K562 (cell line): Measurements from ENCODE around the gene FBXO46. TPM values are rescaled to one million over a fixed set of nuclear protein-coding genes. Genes with fewer than 3 reads are reported as not detected.

Experiments used
- ATF2 ChIP-seq: sonication (generic); formaldehyde crosslinking; IDR thresholded peaks from 2 replicates; pipeline ENCODE4 v1.8.1; 2022; ENCODE audit warnings: missing genetic modification reagents
- CREM ChIP-seq: IDR thresholded peaks from 2 replicates; pipeline ENCODE4 v1.6.1; 2014; ENCODE audit warnings: antibody characterized with exemption, low read depth
- E2F6 ChIP-seq, 2 experiments: IDR thresholded peaks; 2 replicates each; pipeline ENCODE4 v1.6.1; 2011; ENCODE audit warnings: borderline replicate concordance in 1 of 2, control low read depth in 1 of 2, low read depth in 1 of 2, low read length in 1 of 2, mild to moderate bottlenecking in 1 of 2, mixed read lengths in 1 of 2, moderate library complexity in 1 of 2; ENCODE audit not compliant: insufficient read depth in 1 of 2, insufficient read length in 1 of 2, poor library complexity in 1 of 2, severe bottlenecking in 1 of 2; ENCODE audit errors: extremely low read depth in 1 of 2
- EP400 ChIP-seq: fragments of 450-650 bp; IDR thresholded peaks from 2 replicates; pipeline ENCODE4 v1.6.1; 2017; ENCODE audit warnings: antibody characterized with exemption, mild to moderate bottlenecking, moderate library complexity
- HSF4 ChIP-seq: fragments of 250-450 bp; sonication (Bioruptor Pico); IDR thresholded peaks from 2 replicates; pipeline ENCODE4 v2.1.2; 2022; ENCODE audit warnings: mild to moderate bottlenecking, moderate library complexity, borderline replicate concordance
- KLF16 ChIP-seq: IDR thresholded peaks from 2 replicates; pipeline ENCODE4 v1.6.1; 2016; ENCODE audit warnings: antibody characterized with exemption
- MYNN ChIP-seq, 2 experiments: sonication (generic); formaldehyde crosslinking in 1 of 2; IDR thresholded peaks; 2 replicates each; pipeline versions ENCODE4 v1.5.0 to v1.6.1; 2016 to 2020; ENCODE audit warnings: antibody characterized with exemption in 1 of 2, missing genetic modification reagents in 1 of 2
- POLR2A ChIP-seq: fragments of 450-650 bp; conservative IDR thresholded peaks from 2 replicates; pipeline ENCODE4 v1.6.1; 2016
- TOE1 ChIP-seq, 2 experiments: fragments of 450-650 bp in 1 of 2; sonication (generic) in 1 of 2; formaldehyde crosslinking in 1 of 2; IDR thresholded peaks; 2 replicates each; pipeline versions ENCODE4 v1.7.1 to v1.8.0; 2016 to 2022; ENCODE audit warnings: borderline replicate concordance in 2 of 2, mild to moderate bottlenecking in 2 of 2, antibody characterized with exemption in 1 of 2, inconsistent platforms in 1 of 2, low read depth in 1 of 2, missing genetic modification reagents in 1 of 2, moderate library complexity in 1 of 2
- ZNF384 ChIP-seq: IDR thresholded peaks from 2 replicates; pipeline ENCODE4 v1.6.1; 2012; ENCODE audit warnings: low read depth, low read length, improper control_type of control experiment
- ZNF395 ChIP-seq: fragments of 200-800 bp; sonication (Bioruptor generic); IDR thresholded peaks from 2 replicates; pipeline ENCODE4 v1.6.1; 2017; ENCODE audit warnings: missing genetic modification characterization, missing compliant biosample characterization
- ZNF655 ChIP-seq: fragments of 250-450 bp; sonication (Bioruptor Pico); IDR thresholded peaks from 2 replicates; pipeline ENCODE4 v1.5.0; 2021
- ZSCAN32 ChIP-seq: fragments of 450-650 bp; formaldehyde crosslinking; IDR thresholded peaks from 2 replicates; pipeline ENCODE4 v1.4.0; 2020; ENCODE audit warnings: mild to moderate bottlenecking, moderate library complexity
- polyA plus RNA-seq, 8 experiments: library from polyadenylated mRNA; depleted of rRNA in 4 of 8; stranded (reverse) in 5 of 8; unstranded in 3 of 8; fragments of >200 nt; fragmentation: Nextera tagmentation in 2 of 8; fragmentation: Illumina TruSeq in 1 of 8; extraction: Ambion mirVana in 2 of 8; extraction: Trizol in 1 of 8; gene quantifications; 2 replicates each; pipeline versions ENCODE4 v1.2.1 to v1.2.3, GENCODE V29; 2011 to 2014; ENCODE audit warnings: inconsistent platforms in 1 of 8, missing spikeins in 1 of 8
- total RNA-seq, 7 experiments: library from RNA; depleted of rRNA in 6 of 7; stranded (reverse); fragments of >200 nt in 6 of 7; fragmentation: Illumina TruSeq in 2 of 7; extraction: Trizol in 2 of 7; gene quantifications; 2 replicates each; pipeline versions ENCODE4 v1.2.1 to v1.2.3, GENCODE V29; 2011 to 2021; ENCODE audit warnings: low replicate concordance in 1 of 7
- TF ChIP-seq, protein P1 (sequence below): fragments of 250-450 bp; sonication (Bioruptor Pico); IDR thresholded peaks from 2 replicates; pipeline ENCODE4 v1.4.0; 2020; ENCODE audit warnings: borderline replicate concordance
- TF ChIP-seq, protein P2 (sequence below): conservative IDR thresholded peaks from 2 replicates; pipeline ENCODE4 v1.6.1; 2011; ENCODE audit warnings: low read depth, mild to moderate bottlenecking, low read length; ENCODE audit not compliant: control insufficient read depth

The FBXO46 gene
- total and polyA plus RNA-seq, 9 of the 15 experiments (the other 6 are each of a cell fraction or from before 2014, with no cell fraction given) = 1.5 to 36.1 (median 7.3) TPM

GRCh38 chr19:45770192-45771101 is 39.8 kb upstream of the FBXO46 start (continued):
- TF ChIP-seq ZNF395 (CRISPR knock-in tag) (peak; percentile 86; the same call in 1 of the 2 replicates), HSF4 (CRISPR knock-in tag) (no peak), ZNF384 (no peak), KLF16 (0 out of 2 replicates have a peak, but pooled peaks have one; percentile 12), ZSCAN32 (CRISPR knock-in tag) (peak; percentile 30; the same call in 1 of the 2 replicates), CREM (peak; percentile 61), EP400 (peak; percentile 76), E2F6 (IDR thresholded peaks at IDR 0.05; ENCODE audit: borderline replicate concordance in 1 of 2, extremely low read depth in 1 of 2, insufficient read depth in 1 of 2, insufficient read length in 1 of 2, low read depth in 1 of 2, low read length in 1 of 2, poor library complexity in 1 of 2, severe bottlenecking in 1 of 2) (peak; percentile 23 to 65), TOE1 (IDR thresholded peaks at IDR 0.05; ENCODE audit: borderline replicate concordance) (peak; percentile 56; the same call in 1 of the 2 replicates), TOE1 (CRISPR knock-in tag; IDR thresholded peaks at IDR 0.05; ENCODE audit: borderline replicate concordance, low read depth) (no peak), ATF2 (CRISPR knock-in tag) (0 out of 2 replicates have a peak, but pooled peaks have one; percentile 34), ZNF655 (CRISPR knock-in tag) (peak; percentile 16; the same call in 1 of the 2 replicates), POLR2A (peak; percentile 73), MYNN (IDR thresholded peaks at IDR 0.05) (peak; percentile 79), MYNN (CRISPR knock-in tag; IDR thresholded peaks at IDR 0.05) (no peak)
- TF ChIP-seq, protein P1, sequence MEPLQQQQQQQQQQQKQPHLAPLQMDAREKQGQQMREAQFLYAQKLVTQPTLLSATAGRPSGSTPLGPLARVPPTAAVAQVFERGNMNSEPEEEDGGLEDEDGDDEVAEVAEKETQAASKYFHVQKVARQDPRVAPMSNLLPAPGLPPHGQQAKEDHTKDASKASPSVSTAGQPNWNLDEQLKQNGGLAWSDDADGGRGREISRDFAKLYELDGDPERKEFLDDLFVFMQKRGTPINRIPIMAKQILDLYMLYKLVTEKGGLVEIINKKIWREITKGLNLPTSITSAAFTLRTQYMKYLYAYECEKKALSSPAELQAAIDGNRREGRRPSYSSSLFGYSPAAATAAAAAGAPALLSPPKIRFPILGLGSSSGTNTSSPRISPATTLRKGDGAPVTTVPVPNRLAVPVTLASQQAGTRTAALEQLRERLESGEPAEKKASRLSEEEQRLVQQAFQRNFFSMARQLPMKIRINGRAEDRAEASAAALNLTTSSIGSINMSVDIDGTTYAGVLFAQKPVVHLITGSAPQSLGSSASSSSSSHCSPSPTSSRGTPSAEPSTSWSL = no peak
- TF ChIP-seq, protein P2, sequence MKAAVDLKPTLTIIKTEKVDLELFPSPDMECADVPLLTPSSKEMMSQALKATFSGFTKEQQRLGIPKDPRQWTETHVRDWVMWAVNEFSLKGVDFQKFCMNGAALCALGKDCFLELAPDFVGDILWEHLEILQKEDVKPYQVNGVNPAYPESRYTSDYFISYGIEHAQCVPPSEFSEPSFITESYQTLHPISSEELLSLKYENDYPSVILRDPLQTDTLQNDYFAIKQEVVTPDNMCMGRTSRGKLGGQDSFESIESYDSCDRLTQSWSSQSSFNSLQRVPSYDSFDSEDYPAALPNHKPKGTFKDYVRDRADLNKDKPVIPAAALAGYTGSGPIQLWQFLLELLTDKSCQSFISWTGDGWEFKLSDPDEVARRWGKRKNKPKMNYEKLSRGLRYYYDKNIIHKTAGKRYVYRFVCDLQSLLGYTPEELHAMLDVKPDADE = 0 out of 2 replicates have a peak, but pooled peaks have one; percentile 6
